GM23248 (cell line): Measurements from ENCODE around the gene MEF2A. TPM values are rescaled to one million over a fixed set of nuclear protein-coding genes. Genes with fewer than 3 reads are reported as not detected.

Experiments
- DNase-seq: peaks from one replicate; pipeline ENCODE4 v3.0.0-alpha.2; 2015
- H2AFZ ChIP-seq: fragments of 200-600 bp; sonication (generic); 2 replicates; pipeline ENCODE4 v1.6.1; 2016; ENCODE audit warnings: antibody characterized with exemption
- H3F3A ChIP-seq: fragments of 200-600 bp; sonication (generic); 2 replicates; pipeline ENCODE4 v1.6.1; 2016; ENCODE audit warnings: mild to moderate bottlenecking, antibody characterized with exemption, mixed run types; ENCODE audit not compliant: insufficient read depth
- H3K27ac ChIP-seq: fragments of 200-600 bp; sonication (generic); 2 replicates; pipeline ENCODE4 v1.5.1; 2016; ENCODE audit warnings: mild to moderate bottlenecking
- H3K27me3 ChIP-seq: fragments of 200-600 bp; sonication (generic); replicated peaks from 2 replicates; pipeline ENCODE4 v1.6.1; 2016; ENCODE audit warnings: mild to moderate bottlenecking; ENCODE audit not compliant: insufficient read depth
- H3K36me3 ChIP-seq: fragments of 200-600 bp; sonication (generic); 2 replicates; pipeline ENCODE4 v1.6.1; 2016; ENCODE audit warnings: low read depth, mild to moderate bottlenecking
- H3K4me1 ChIP-seq: fragments of 200-600 bp; sonication (generic); 2 replicates; pipeline ENCODE4 v1.6.1; 2016; ENCODE audit warnings: mild to moderate bottlenecking; ENCODE audit not compliant: insufficient read depth
- H3K4me2 ChIP-seq: fragments of 200-600 bp; sonication (generic); one replicate; pipeline ENCODE4 v1.6.1; 2016; ENCODE audit warnings: mild to moderate bottlenecking; ENCODE audit not compliant: unreplicated experiment
- H3K4me3 ChIP-seq: fragments of 200-600 bp; sonication (generic); 2 replicates; pipeline ENCODE4 v1.5.1; 2016; ENCODE audit warnings: mild to moderate bottlenecking
- H3K79me2 ChIP-seq: fragments of 200-600 bp; sonication (generic); 2 replicates; pipeline ENCODE4 v1.6.1; 2016; ENCODE audit warnings: mild to moderate bottlenecking; ENCODE audit not compliant: insufficient read depth
- H3K9ac ChIP-seq: fragments of 200-600 bp; sonication (generic); 2 replicates; pipeline ENCODE4 v1.6.1; 2016; ENCODE audit warnings: mild to moderate bottlenecking
- H3K9me2 ChIP-seq: fragments of 200-600 bp; sonication (generic); 2 replicates; pipeline ENCODE4 v1.6.1; 2016; ENCODE audit warnings: mixed run types, mild to moderate bottlenecking, moderate library complexity; ENCODE audit not compliant: insufficient read depth
- H3K9me3 ChIP-seq: fragments of 200-600 bp; sonication (generic); one replicate; pipeline ENCODE4 v1.6.1; 2017; ENCODE audit warnings: low read depth
- H4K20me1 ChIP-seq: fragments of 200-600 bp; sonication (generic); 2 replicates; pipeline ENCODE4 v1.6.0; 2016; ENCODE audit not compliant: insufficient read depth
- EZH2 ChIP-seq: fragments of 200-600 bp; sonication (generic); IDR thresholded peaks from 2 replicates; pipeline ENCODE4 v1.6.1; 2018; ENCODE audit warnings: antibody characterized with exemption, mild to moderate bottlenecking; ENCODE audit not compliant: insufficient read depth, poor library complexity, severe bottlenecking
- EZH2phosphoT487 ChIP-seq: fragments of 200-600 bp; sonication (generic); IDR thresholded peaks from 2 replicates; pipeline ENCODE4 v1.6.1; 2018; ENCODE audit warnings: antibody characterized with exemption, moderate library complexity, mild to moderate bottlenecking, low read depth; ENCODE audit not compliant: insufficient read depth
- WGBS, 2 experiments: methylation state at CpG; one replicate each; pipeline ENCODE4 v1.1.6; 2015 to 2017; ENCODE audit warnings: low lambda C conversion rate in 2 of 2, low coverage in 1 of 2; ENCODE audit errors: missing lambda C conversion rate in 2 of 2; 5-methylcytosine and 5-hydroxymethylcytosine counted together
- in situ Hi-C: fragments of 300-500 bp; cut with MboI; formaldehyde crosslinking; loops from 2 replicates; pipeline ENCODE4 v1.15.0; 2020
- polyA plus RNA-seq: library from polyadenylated mRNA; unstranded; fragments of >200 nt; fragmentation: Nextera tagmentation; extraction: Ambion mirVana; gene quantifications from 2 replicates; pipeline ENCODE4 v1.2.1, GENCODE V29; 2016
- total RNA-seq: library from RNA; depleted of rRNA; stranded (reverse); fragments of >200 nt; shearing (Covaris generic); gene quantifications from 2 replicates; pipeline ENCODE4 v1.2.3, GENCODE V29; 2014

The MEF2A gene
- total and polyA plus RNA-seq, 2 experiments from 2014 or later: 24.3 to 37.8 TPM

DNA sequence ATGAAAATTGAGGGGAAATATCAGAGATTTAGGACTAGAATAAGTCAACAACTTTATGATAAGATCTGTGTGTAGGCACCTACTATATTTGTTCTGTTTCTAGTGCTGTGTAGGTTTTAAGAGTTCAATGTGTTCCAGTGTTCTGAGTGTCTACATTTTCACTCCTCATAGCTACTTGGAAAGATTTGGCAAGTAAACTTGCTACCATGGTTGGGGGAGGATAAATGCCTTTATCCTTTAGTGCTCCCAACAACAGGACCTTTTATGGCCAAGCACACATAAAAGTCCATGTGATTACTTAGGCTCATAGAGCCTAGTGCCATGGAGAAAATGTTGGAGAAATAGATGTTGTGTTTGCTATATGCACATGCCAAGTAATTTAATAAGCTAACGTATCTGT lies 103.5 kb downstream of the MEF2A start:
- Histone ChIP-seq H3K4me3 (no peak overlapping the region), H3K79me2 (peaks cover 9% of the 10 kb centered on the region), H3K9me2 (no peaks in the 10 kb centered on the region), H3K27me3 (no peaks in the 10 kb centered on the region), H3K27ac (no peak overlapping the region), H3F3A (no peaks in the 10 kb centered on the region), H3K9me3 (no peaks in the 10 kb centered on the region), H4K20me1 (no peaks in the 10 kb centered on the region), H3K4me2 (no peak overlapping the region), H2AFZ (no peak overlapping the region), H3K4me1 (no peaks in the 10 kb centered on the region), H3K9ac (no peak overlapping the region), H3K36me3 (peaks cover 8% of the 10 kb centered on the region; the same call in 1 of the 2 replicates)
- in situ Hi-C loops: no loop called here
- no peak for DNase-seq
- WGBS, 2 experiments: 94 to 98% methylated on average over 1 of the region's 1 CpG
- no peak for TF ChIP-seq EZH2
- TF ChIP-seq EZH2phosphoT487: no peak

DNA sequence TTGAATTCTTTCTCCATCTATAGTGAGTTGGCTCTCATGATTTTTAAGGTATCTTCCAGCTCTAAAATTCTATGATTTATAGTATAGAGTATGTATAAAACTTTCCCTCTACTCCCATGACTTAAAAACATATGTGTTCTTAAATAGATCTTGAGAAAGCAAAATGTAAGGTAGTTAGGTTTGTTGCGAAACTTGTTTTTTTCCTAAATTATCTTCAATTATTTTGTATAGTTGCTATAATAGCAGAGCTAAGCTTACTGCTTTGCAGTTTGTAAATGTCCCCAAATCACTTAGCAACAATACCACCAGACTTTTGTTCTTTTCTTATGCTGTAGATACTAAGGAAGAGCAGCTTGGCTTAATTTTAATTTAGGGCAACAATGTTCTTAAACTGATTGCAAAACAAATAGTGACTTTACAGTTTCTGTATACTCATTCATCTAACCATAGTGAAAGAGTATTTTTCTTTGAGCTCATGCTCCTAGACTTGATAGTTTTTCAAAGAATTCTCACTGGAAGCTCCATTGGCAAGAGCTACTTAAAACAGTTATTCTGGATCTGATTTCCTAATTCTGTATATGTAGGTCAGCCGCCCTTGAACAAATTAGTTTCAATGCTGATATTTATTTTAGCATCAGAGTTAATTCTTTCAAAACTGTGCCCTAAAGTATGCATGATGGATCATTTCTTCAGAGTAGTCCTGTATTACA lies 106.3 kb downstream of the MEF2A start:
- in situ Hi-C loops: no loop called here
- Histone ChIP-seq H3K9me3 (no peaks in the 10 kb centered on the region), H3K4me1 (no peaks in the 10 kb centered on the region), H4K20me1 (no peaks in the 10 kb centered on the region), H2AFZ (no peak overlapping the region), H3F3A (0 out of 2 replicates have a peak, but pooled peaks cover under 1% of the 10 kb centered on the region), H3K79me2 (peaks cover 9% of the 10 kb centered on the region), H3K27me3 (no peaks in the 10 kb centered on the region), H3K27ac (no peak overlapping the region), H3K4me3 (no peak overlapping the region), H3K4me2 (no peak overlapping the region), H3K9me2 (no peaks in the 10 kb centered on the region), H3K9ac (no peak overlapping the region), H3K36me3 (peaks cover 27% of the 10 kb centered on the region; the same call in 1 of the 2 replicates)
- no peak for DNase-seq
- WGBS, 2 experiments: 65 to 66% methylated on average over 2 of the region's 2 CpGs
- TF ChIP-seq EZH2 (no peak), EZH2phosphoT487 (no peak)

DNA sequence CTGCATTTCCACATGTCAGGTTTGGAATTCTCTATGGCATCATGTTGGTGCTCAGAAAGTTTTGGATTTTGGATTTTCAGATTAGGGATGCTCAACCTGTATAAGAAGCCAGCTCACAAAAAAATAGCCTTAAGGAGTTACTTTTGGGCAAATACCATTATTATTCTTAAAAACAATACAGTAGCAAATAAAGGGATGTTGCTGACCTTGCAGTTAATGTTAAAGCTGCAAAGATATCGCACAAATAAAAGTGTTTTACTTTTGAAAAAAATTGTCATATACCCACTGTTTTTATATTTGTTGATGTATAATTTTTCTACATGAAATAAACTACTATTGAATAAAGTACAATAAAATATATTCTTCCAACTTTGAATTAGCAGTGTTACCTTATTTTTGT lies 107.3 kb downstream of the MEF2A start:
- H3K4me2 ChIP-seq: no peak overlapping the region
- in situ Hi-C loops: no loop called here
- H3F3A ChIP-seq: 0 out of 2 replicates have a peak, but pooled peaks cover 6% of the 10 kb centered on the region
- no peaks in the 10 kb centered on the region for H3K9me2 ChIP-seq
- H3K36me3 ChIP-seq: peaks cover 28% of the 10 kb centered on the region; the same call in 1 of the 2 replicates
- H3K9me3 ChIP-seq: no peaks in the 10 kb centered on the region
- TF ChIP-seq EZH2phosphoT487 (no peak), EZH2 (no peak)
- H3K4me3 ChIP-seq: no peak overlapping the region
- no peak overlapping the region for H2AFZ ChIP-seq
- H3K4me1 ChIP-seq: no peaks in the 10 kb centered on the region
- no peaks in the 10 kb centered on the region for H4K20me1 ChIP-seq
- no peak overlapping the region for H3K9ac ChIP-seq
- 93 to 100% methylated on average over 1 of the region's 1 CpG for WGBS, 2 experiments
- no peaks in the 10 kb centered on the region for H3K27me3 ChIP-seq
- no peak overlapping the region for H3K27ac ChIP-seq
- DNase-seq: no peak
- H3K79me2 ChIP-seq: peaks cover 9% of the 10 kb centered on the region

DNA sequence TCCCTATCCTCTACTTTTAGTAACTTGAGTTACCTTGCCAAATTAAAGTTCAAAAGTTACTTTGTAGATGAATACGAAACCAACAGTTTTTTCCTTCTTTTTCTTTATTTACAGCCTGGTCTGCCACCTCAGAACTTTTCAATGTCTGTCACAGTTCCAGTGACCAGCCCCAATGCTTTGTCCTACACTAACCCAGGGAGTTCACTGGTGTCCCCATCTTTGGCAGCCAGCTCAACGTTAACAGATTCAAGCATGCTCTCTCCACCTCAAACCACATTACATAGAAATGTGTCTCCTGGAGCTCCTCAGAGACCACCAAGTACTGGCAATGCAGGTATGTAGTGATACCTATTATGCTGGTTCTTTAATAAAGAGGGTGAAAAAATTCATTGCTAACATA lies 108.5 kb downstream of the MEF2A start:
- Histone ChIP-seq H3K4me2 (no peak overlapping the region), H3K27me3 (no peaks in the 10 kb centered on the region), H3K4me1 (no peaks in the 10 kb centered on the region), H3K4me3 (no peak overlapping the region), H3K9me2 (no peaks in the 10 kb centered on the region), H3F3A (peaks cover 11% of the 10 kb centered on the region; the same call in 1 of the 2 replicates), H3K27ac (no peak overlapping the region), H3K79me2 (peaks cover 7% of the 10 kb centered on the region), H3K9ac (no peak overlapping the region), H3K9me3 (no peaks in the 10 kb centered on the region), H3K36me3 (peaks cover 38% of the 10 kb centered on the region; the same call in 1 of the 2 replicates), H4K20me1 (no peaks in the 10 kb centered on the region), H2AFZ (no peak overlapping the region)
- TF ChIP-seq EZH2 (no peak), EZH2phosphoT487 (no peak)
- in situ Hi-C loops: no loop called here
- DNase-seq: no peak
- WGBS, 2 experiments: 81 to 83% methylated on average over 2 of the region's 2 CpGs
